ENCODE measurements around the gene PPM1H.

The PPM1H gene

DNA sequence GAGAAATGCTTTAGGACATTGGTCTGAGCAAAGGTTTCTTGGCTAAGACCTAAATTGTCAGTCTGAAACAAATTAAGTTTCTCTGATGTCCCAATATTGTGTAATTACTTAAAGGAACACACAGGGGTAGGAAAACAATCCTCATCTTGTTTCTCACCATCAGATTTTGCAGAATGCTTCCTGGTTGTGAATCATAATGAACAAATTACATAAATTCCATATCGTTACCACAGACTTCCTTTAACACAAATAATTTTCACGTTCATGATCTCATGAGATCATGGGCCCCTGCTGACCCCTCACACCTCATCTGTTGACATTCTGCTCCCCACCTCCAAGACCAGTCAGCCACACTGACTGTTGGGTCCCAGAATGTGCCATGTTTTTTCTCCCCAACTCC lies 274.2 kb downstream of the PPM1H start:
- no peak overlapping the region for H3K4me3 ChIP-seq (ENCODE audit: low read depth, low read length)
- TF ChIP-seq, protein P1, sequence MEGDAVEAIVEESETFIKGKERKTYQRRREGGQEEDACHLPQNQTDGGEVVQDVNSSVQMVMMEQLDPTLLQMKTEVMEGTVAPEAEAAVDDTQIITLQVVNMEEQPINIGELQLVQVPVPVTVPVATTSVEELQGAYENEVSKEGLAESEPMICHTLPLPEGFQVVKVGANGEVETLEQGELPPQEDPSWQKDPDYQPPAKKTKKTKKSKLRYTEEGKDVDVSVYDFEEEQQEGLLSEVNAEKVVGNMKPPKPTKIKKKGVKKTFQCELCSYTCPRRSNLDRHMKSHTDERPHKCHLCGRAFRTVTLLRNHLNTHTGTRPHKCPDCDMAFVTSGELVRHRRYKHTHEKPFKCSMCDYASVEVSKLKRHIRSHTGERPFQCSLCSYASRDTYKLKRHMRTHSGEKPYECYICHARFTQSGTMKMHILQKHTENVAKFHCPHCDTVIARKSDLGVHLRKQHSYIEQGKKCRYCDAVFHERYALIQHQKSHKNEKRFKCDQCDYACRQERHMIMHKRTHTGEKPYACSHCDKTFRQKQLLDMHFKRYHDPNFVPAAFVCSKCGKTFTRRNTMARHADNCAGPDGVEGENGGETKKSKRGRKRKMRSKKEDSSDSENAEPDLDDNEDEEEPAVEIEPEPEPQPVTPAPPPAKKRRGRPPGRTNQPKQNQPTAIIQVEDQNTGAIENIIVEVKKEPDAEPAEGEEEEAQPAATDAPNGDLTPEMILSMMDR (IDR thresholded peaks at IDR 0.05; ENCODE audit: low read depth, low read length) = no peak

DNA sequence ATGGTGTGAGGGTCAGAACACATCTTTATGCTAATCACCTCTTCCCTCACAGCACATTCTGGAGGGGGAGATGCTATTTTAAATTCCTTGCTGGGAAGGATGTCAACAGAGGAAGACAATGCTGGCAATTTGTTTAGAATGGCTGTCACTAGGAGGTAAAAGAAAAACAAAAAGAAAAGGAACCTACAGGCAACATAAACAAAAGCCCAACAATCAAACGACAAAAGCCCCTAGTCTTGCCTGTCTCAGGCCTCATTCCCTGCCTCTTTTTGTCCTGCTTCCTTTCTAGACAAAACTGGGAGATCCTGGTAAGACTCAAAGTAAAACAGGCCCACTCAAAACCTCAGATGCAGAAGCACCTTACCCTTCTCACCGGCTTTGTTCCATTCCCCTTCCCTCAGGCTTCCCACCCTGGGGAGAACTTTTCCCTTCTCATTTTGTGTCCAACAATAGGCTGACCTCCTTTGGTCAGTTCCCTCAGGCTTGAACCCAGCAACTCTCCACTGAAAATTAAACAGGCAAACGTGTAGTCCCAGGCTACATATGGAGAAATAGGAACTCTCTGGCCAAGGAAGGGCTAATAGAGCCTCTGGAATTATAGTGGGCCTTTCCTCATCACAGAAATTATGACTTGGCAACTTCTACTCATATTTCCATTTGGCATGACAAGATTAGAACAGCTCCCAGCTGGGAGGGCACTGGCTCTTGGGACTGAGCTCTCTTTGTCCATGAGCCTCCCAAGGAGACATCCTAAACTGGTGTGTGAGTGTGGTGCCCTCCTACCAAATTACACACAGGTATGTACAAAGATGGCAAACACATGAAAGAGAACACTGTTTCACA lies 275.3 kb downstream of the PPM1H start:
- TF ChIP-seq, protein P1 (IDR thresholded peaks at IDR 0.05; ENCODE audit: low read depth, low read length) = no peak
- no peak overlapping the region for H3K4me3 ChIP-seq (ENCODE audit: low read depth, low read length)

DNA sequence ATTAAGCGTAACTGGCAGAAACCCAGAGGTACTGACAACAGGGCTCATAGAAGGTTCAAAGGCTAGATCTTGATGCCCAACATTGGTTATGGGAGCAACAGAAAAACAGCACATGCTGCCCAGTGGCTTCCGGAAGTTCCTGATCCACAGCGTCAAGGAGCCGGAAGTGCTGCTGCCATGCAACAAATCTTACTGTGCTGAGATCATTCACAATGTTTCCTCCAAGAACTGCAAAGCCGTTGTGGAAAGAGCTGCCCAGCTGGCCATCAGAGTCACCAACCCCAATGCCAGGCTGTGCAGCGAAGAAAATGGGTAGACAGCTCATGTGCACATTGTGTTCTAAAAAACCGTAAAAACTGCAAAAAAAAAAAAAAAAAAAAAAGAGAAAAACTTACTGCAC lies 276.0 kb downstream of the PPM1H start:
- TF ChIP-seq, protein P1 (IDR thresholded peaks at IDR 0.05; ENCODE audit: low read depth, low read length) = no peak
- H3K4me3 ChIP-seq (ENCODE audit: low read depth, low read length) = no peak overlapping the region

DNA sequence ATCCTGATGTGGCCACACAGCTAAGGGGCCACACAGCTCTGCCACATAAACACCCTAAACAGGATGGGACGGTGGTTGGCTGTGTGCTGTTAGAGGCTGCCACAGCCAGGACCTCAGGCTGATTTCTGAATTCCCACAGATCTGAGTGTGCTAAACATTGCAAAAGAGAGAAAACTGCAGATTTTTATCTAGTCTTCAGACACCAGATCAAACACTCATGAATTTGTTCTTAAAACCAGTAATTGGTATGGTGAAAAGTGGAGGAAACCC lies 277.7 kb downstream of the PPM1H start:
- TF ChIP-seq, protein P1 (IDR thresholded peaks at IDR 0.05; ENCODE audit: low read depth, low read length) = no peak
- no peak overlapping the region for H3K4me3 ChIP-seq (ENCODE audit: low read depth, low read length)

DNA sequence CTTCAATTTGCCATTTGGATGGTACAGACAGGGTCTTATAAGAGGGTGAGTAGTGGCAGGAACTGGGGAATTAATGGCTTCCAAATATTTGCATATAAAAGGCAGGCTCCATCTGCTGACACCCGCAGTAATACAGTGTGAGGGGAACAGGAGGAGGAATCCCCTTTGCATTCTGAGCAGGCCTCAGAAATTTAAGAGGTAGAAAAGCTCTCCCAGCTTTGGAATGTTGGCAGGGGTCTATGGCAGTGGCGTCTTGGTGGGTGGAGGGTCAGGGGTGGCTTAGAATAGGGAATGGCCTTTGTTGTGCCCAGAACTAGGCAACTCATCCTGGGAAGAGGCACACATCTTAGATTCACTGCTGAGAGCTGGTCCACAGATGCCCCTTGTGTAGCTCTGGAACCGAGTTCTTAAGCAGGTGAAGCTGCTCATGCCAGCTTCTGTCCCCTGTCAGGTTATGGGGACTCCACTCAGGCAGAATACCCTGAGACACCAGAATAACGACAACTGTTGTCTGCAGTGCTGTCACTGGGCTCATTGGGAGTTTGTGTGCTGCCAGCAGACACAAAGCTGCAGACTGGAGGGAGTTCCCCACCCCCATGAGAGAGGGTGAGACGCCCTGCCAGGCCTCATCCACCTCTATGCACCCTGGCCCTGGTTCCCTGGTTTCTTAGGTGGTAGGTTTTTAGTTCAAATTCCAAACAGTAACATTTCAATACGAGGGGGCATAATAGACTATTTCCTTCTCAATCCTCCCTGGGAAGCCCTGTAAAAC lies 278.2 kb downstream of the PPM1H start:
- TF ChIP-seq, protein P1 (IDR thresholded peaks at IDR 0.05; ENCODE audit: low read depth, low read length) = no peak
- H3K4me3 ChIP-seq (ENCODE audit: low read depth, low read length) = no peak overlapping the region

DNA sequence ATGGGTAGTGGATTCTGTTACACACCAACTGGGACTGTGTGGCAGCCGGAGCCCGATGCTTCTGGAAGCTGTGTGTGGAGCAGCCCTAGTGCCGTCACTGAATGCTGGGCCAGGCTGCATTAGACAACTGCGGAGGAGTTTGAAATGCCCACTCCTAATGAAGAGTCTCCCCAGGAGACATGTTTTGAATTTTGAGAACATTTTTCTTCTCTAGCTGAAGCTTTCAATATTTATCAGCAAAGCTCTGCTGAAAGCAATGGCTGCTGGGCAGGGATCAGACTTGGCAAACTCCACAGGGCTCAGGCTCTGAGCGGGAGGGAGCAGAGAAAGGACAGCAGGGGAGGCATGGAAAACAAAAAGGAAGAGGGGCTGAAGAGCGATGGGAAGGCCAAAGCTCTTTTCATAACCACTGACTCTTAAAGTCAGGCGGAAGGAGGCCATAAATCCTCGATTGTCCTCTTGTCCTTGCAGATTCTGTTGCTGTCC lies 279.2 kb downstream of the PPM1H start:
- TF ChIP-seq, protein P1 (IDR thresholded peaks at IDR 0.05; ENCODE audit: low read depth, low read length) = no peak
- H3K4me3 ChIP-seq (ENCODE audit: low read depth, low read length) = no peak overlapping the region
